GM19467 (cell line): ENCODE results near the gene LRP1B.
"Not testable (repeated sequence)": the region's sequence is repeated elsewhere in the genome, so short reads cannot be mapped to it uniquely, and the experiment has no call there.

ENCODE experiments used
- ATAC-seq: cut with Tn5 transposase; IDR thresholded peaks from one replicate; pipeline ENCODE4 v1.9.1; 2021; ENCODE audit warnings: mild to moderate bottlenecking, moderate library complexity; ENCODE audit not compliant: unreplicated experiment

Gene LRP1B

GRCh38 chr2:140998017-140998416 is 1132.8 kb downstream of the LRP1B start:
- ATAC-seq = no peak

- no peak for ATAC-seq
These were observed 1136.0 kb downstream of the LRP1B start for GRCh38 chr2:140994856-140995255.

GRCh38 chr2:140990416-140990815 is 1140.4 kb downstream of the LRP1B start:
- ATAC-seq = no peak

GRCh38 chr2:140988597-140988996 is 1142.2 kb downstream of the LRP1B start:
- no peak for ATAC-seq

GRCh38 chr2:140986456-140986855 is 1144.4 kb downstream of the LRP1B start:
- no peak for ATAC-seq

GRCh38 chr2:140975237-140975636 is 1155.6 kb downstream of the LRP1B start:
- no peak for ATAC-seq

- ATAC-seq = no peak
These were observed 1158.1 kb downstream of the LRP1B start for GRCh38 chr2:140972724-140973123.

- not testable (repeated sequence) for ATAC-seq
These were observed 1166.5 kb downstream of the LRP1B start for GRCh38 chr2:140964324-140964723.

GRCh38 chr2:140949932-140950331 is 1180.9 kb downstream of the LRP1B start:
- ATAC-seq = no peak

GRCh38 chr2:140947236-140947635 is 1183.6 kb downstream of the LRP1B start:
- no peak for ATAC-seq

GRCh38 chr2:140943867-140944266 is 1186.9 kb downstream of the LRP1B start:
- no peak for ATAC-seq

- no peak for ATAC-seq
These were observed 1188.5 kb downstream of the LRP1B start for GRCh38 chr2:140942284-140942683.

- ATAC-seq = no peak
These were observed 1201.0 kb downstream of the LRP1B start for GRCh38 chr2:140929849-140930248.

GRCh38 chr2:140918426-140918825 is 1212.4 kb downstream of the LRP1B start:
- ATAC-seq = no peak

- ATAC-seq = no peak
These were observed 1214.4 kb downstream of the LRP1B start for GRCh38 chr2:140916410-140916809.

- ATAC-seq = no peak
These were observed 1220.1 kb downstream of the LRP1B start for GRCh38 chr2:140910683-140911082.

- ATAC-seq = no peak
These were observed 1225.6 kb downstream of the LRP1B start for GRCh38 chr2:140905083-140905781.

GRCh38 chr2:140895378-140895777 is 1235.4 kb downstream of the LRP1B start:
- no peak for ATAC-seq

- no peak for ATAC-seq
These were observed 1237.1 kb downstream of the LRP1B start for GRCh38 chr2:140893685-140894084.

- ATAC-seq = no peak
These were observed 1237.7 kb downstream of the LRP1B start for GRCh38 chr2:140892911-140893637.

GRCh38 chr2:140892436-140892835 is 1238.4 kb downstream of the LRP1B start:
- ATAC-seq = no peak

GRCh38 chr2:140891614-140892212 is 1239.1 kb downstream of the LRP1B start:
- no peak for ATAC-seq
